Esophagus muscularis mucosa (tissue), 4 donors: ENCODE data around the gene NUP210L. TPM values are rescaled to one million over a fixed set of nuclear protein-coding genes. Genes with fewer than 3 reads are reported as not detected.

ENCODE experiments used
- DNase-seq: peaks from one replicate; pipeline ENCODE4 v3.0.0-alpha.2; 2017; ENCODE audit errors: extremely low spot score
- H3K27ac ChIP-seq, 4 donors: fragments of 200-600 bp; sonication (generic); replicated peaks in 1 of 4; 1 replicate in 3 of 4; 2 replicates in 1 of 4; pipeline ENCODE4 v1.5.1; 2016 to 2019; ENCODE audit warnings: mild to moderate bottlenecking in 1 of 4
- H3K27me3 ChIP-seq, 4 donors: fragments of 200-600 bp; sonication (generic); one replicate each; pipeline versions ENCODE4 v1.5.1 to v1.6.0; 2016 to 2019
- H3K36me3 ChIP-seq, 4 donors: fragments of 200-600 bp; sonication (generic); one replicate each; pipeline ENCODE4 v1.5.1; 2016 to 2019
- H3K4me1 ChIP-seq, 4 donors: fragments of 200-600 bp; sonication (generic); one replicate each; pipeline ENCODE4 v1.5.1; 2016 to 2019
- H3K4me3 ChIP-seq, 4 donors: fragments of 200-600 bp; sonication (generic); 1 replicate in 2 of 4; 2 replicates in 2 of 4; pipeline ENCODE4 v1.5.1; 2016 to 2019; ENCODE audit warnings: mild to moderate bottlenecking in 4 of 4, moderate library complexity in 1 of 4
- H3K9me3 ChIP-seq, 4 donors: fragments of 200-600 bp; sonication (generic); 1 replicate in 3 of 4; 2 replicates in 1 of 4; pipeline ENCODE4 v1.5.1; 2016 to 2019
- EP300 ChIP-seq: sonication (generic); formaldehyde crosslinking; IDR thresholded peaks from one replicate; pipeline ENCODE4 v1.6.1; 2017; ENCODE audit warnings: antibody characterized with exemption
- POLR2A ChIP-seq: fragments of 450-650 bp; IDR thresholded peaks from one replicate; pipeline ENCODE4 v1.6.1; 2017; ENCODE audit warnings: antibody characterized with exemption, moderate library complexity, mild to moderate bottlenecking, low read depth
- POLR2AphosphoS5 ChIP-seq, 2 donors: sonication (generic); formaldehyde crosslinking; IDR thresholded peaks; one replicate each; pipeline ENCODE4 v1.6.1; 2017; ENCODE audit warnings: antibody characterized with exemption in 2 of 2
- WGBS: methylation state at CpG from one replicate; pipeline ENCODE4 v1.1.5; 2018; 5-methylcytosine and 5-hydroxymethylcytosine counted together
- intact Hi-C: fragments of 100-400 bp; cut with DNase I; formaldehyde crosslinking; loops from one replicate; pipeline ENCODE4 v1.15.1; 2023
- total RNA-seq, 4 donors: library from RNA; depleted of rRNA; stranded (reverse); fragments of >200 nt; gene quantifications; one replicate each; pipeline versions ENCODE4 v1.1.0 to v1.2.1, GENCODE V29; 2016
- TF ChIP-seq, protein P1 (sequence below), 3 experiments: fragments of 200-600 bp in 2 of 3; fragments of 450-650 bp in 1 of 3; sonication (generic) in 2 of 3; IDR thresholded peaks; one replicate each; pipeline ENCODE4 v1.5.1; 2017 to 2019; ENCODE audit warnings: antibody characterized with exemption in 3 of 3, mild to moderate bottlenecking in 2 of 3, moderate library complexity in 1 of 3

The NUP210L gene
- total RNA-seq, 4 donors from 2014 or later = not detected

DNA sequence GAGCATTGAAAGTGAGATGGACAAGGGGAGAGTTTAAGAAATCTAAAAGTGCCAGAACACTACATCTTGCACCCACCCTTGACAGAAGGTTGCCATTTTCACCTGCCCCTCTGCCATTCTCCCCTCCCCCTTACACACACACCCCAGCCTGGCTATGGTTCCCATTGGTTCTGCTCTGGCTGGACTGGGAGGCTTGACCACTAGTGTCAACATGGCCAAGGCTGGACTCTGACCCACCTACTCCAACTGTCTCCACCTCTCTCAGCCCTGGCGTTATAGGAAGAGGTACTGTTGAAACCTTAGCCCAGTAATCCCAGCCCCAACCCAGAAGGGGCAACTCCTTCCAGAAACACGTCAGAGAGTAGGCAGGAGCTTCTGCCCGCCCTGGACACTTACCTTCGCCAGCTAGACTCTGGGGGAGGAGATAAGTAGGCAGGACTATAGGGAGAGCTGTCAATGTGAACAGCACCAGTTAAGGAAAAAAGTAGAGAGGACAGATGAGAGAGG is 201.0 kb downstream of the NUP210L start:
- H3K4me1 ChIP-seq = peaks cover 24 to 50% (median 43%) of the 10 kb centered on the region in 4 donors
- no peak for DNase-seq
- WGBS = 78% methylated on average over 4 of the region's 4 CpGs
- intact Hi-C loops = no loop called here
- H3K27me3 ChIP-seq = no peaks in the 10 kb centered on the region
- H3K4me3 ChIP-seq = no peak overlapping the region
- no peaks in the 10 kb centered on the region for H3K9me3 ChIP-seq
- peaks cover 44 to 60% (median 60%) of the 10 kb centered on the region in 4 donors for H3K36me3 ChIP-seq
- no peak for TF ChIP-seq POLR2AphosphoS5 (IDR thresholded peaks at IDR 0.05)
- no peak for TF ChIP-seq EP300
- no peak for TF ChIP-seq POLR2A
- TF ChIP-seq, protein P1, sequence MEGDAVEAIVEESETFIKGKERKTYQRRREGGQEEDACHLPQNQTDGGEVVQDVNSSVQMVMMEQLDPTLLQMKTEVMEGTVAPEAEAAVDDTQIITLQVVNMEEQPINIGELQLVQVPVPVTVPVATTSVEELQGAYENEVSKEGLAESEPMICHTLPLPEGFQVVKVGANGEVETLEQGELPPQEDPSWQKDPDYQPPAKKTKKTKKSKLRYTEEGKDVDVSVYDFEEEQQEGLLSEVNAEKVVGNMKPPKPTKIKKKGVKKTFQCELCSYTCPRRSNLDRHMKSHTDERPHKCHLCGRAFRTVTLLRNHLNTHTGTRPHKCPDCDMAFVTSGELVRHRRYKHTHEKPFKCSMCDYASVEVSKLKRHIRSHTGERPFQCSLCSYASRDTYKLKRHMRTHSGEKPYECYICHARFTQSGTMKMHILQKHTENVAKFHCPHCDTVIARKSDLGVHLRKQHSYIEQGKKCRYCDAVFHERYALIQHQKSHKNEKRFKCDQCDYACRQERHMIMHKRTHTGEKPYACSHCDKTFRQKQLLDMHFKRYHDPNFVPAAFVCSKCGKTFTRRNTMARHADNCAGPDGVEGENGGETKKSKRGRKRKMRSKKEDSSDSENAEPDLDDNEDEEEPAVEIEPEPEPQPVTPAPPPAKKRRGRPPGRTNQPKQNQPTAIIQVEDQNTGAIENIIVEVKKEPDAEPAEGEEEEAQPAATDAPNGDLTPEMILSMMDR (IDR thresholded peaks at IDR 0.05) = no peak
- H3K27ac ChIP-seq = no peak overlapping the region

DNA sequence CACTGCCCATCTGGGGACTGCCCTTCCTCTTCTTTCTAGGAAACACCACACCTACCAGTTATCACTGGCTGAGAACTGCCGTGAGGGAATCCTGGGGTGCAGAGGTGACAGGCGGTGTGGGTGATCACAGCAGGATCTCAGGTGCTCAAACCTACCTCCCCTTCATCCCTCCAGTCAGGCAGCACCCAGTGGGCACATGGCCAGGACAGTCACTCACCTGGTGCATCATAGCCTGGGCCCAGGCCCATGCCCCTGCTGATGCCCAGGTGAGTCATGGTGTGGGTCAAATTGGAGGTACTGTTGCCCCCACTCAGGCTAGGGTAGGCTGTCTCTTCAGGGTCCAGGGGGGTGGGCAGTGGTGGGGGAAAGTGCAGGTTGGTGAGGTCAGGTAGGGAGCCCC is 203.1 kb downstream of the NUP210L start:
- Histone ChIP-seq H3K27ac (no peak overlapping the region), H3K36me3 (peaks cover 57 to 81% (median 79%) of the 10 kb centered on the region in 4 donors), H3K9me3 (no peaks in the 10 kb centered on the region), H3K27me3 (no peaks in the 10 kb centered on the region), H3K4me1 (peaks cover 16 to 45% (median 37%) of the 10 kb centered on the region in 4 donors), H3K4me3 (no peak overlapping the region)
- TF ChIP-seq, protein P1 (IDR thresholded peaks at IDR 0.05) = no peak
- no peak for TF ChIP-seq POLR2AphosphoS5 (IDR thresholded peaks at IDR 0.05)
- no peak for TF ChIP-seq EP300
- TF ChIP-seq POLR2A = no peak
- whole genome bisulfite sequencing = 92% methylated on average over 2 of the region's 2 CpGs
- intact Hi-C loops = no loop called here
- no peak for DNase-seq

DNA sequence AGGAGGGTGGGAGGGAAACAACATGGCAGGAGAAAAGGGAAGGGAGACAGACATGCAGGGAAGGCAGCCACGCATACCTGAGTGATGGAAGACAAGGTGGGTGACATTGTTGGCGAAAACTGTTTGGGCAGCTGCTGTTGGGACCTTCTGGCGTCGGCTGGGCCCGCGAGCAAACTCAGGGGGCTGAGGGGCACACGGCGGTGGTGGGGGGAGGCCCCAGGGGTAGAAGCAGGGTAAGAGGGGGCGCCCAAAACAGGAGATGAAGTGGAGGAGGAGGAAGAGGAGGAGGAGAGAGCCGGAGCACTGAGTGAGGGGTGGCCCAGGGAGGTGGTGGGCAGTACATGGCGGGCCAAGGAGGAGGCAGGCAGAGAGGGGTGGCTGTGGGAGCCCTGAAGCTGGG is 203.7 kb downstream of the NUP210L start:
- H3K4me3 ChIP-seq = no peak overlapping the region
- H3K4me1 ChIP-seq = peaks cover 12 to 42% (median 33%) of the 10 kb centered on the region in 4 donors
- H3K27ac ChIP-seq = no peak overlapping the region
- TF ChIP-seq POLR2A = no peak
- TF ChIP-seq POLR2AphosphoS5 (IDR thresholded peaks at IDR 0.05) = no peak
- TF ChIP-seq, protein P1 (IDR thresholded peaks at IDR 0.05) = no peak
- TF ChIP-seq EP300 = no peak
- intact Hi-C loops = no loop called here
- peaks cover 57 to 81% (median 79%) of the 10 kb centered on the region in 4 donors for H3K36me3 ChIP-seq
- H3K9me3 ChIP-seq = no peaks in the 10 kb centered on the region
- H3K27me3 ChIP-seq = no peaks in the 10 kb centered on the region
- no peak for DNase-seq
- WGBS = 85% methylated on average over 11 of the region's 11 CpGs

DNA sequence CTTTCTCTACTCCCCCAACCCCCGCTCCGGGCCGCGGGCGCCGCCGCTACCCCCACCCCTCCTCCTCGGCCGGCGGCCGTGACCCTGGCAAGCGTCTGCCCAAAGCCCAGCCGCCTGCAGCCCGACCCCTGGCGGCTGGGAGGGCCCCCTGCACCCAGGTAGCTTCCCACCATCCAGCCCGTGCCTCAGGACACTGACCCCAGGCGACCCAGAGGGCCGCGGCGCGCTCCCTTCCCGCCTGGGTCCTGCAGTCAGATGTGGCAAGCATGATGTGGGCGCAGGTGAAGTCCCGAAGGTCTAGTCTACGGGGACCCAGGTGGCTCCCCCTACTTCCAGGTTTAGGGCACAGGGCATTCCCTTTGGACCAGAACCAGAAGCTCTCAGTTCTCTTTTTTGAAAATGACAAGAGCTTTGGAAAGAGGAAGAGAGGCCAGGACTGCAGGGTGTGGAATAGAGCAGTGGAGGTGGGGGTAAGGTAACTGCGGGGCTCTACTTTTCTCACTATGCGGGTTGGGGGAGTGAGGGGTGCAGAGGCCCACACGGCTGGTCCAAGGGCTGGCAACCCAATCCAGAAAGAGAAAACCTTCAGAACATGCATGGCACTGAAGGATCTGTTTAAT is 208.1 kb downstream of the NUP210L start, which contains the start of gene DENND4B:
Gene DENND4B, minus strand, starts transcription at position 97 of the 620 bp plus-strand sequence. CDS start 2,344 bp downstream, outside the sequence.
- DNase-seq = no peak
- peaks cover 27 to 37% (median 29%) of the 10 kb centered on the region in 4 donors for H3K4me1 ChIP-seq
- WGBS = 35% methylated on average over 6 of the region's 28 CpGs
- intact Hi-C loops = loop anchor here (2.0 to 10.0 kb wide), 3 partner anchors 41 to 150 kb away; partner anchors contain the start of gene RAB13
- no peaks in the 10 kb centered on the region for H3K9me3 ChIP-seq
- peak within 1 kb of the TSS; percentile 78 to 98 (median 88) for H3K4me3 ChIP-seq
- H3K27ac ChIP-seq = peak within 1 kb of the TSS; percentile 98 to 100 (median 98)
- peaks cover 38 to 74% (median 64%) of the 10 kb centered on the region in 4 donors for H3K36me3 ChIP-seq
- no peaks in the 10 kb centered on the region for H3K27me3 ChIP-seq
- TF ChIP-seq POLR2AphosphoS5 (IDR thresholded peaks at IDR 0.05) (peak; percentile 53 to 70), EP300 (no peak), POLR2A (no peak)
- TF ChIP-seq, protein P1 (IDR thresholded peaks at IDR 0.05) = peak in 2 of 3 experiments; percentile 95 to 99
